GM23338 (cell line): Measurements from ENCODE around the gene CADPS2. TPM values are rescaled to one million over a fixed set of nuclear protein-coding genes. Genes with fewer than 3 reads are reported as not detected.
A peak's percentile ranks its signal among the peaks of the same experiment; 100 is the strongest.

ENCODE experiments used
- ATAC-seq: fragments of 200-7000 bp; cut with Tn5 transposase; 3 replicates; pipeline ENCODE4 v1.9.1; 2020
- DNase-seq: peaks from one replicate; pipeline ENCODE4 v3.0.0-alpha.2; 2015; ENCODE audit warnings: low spot score
- H2AFZ ChIP-seq: fragments of 200-600 bp; sonication (generic); 2 replicates; pipeline ENCODE4 v1.8.0; 2016; ENCODE audit warnings: antibody characterized with exemption, mild to moderate bottlenecking, moderate library complexity
- H3F3A ChIP-seq: fragments of 200-600 bp; sonication (generic); replicated peaks from 2 replicates; pipeline ENCODE4 v1.8.0; 2017; ENCODE audit warnings: antibody characterized with exemption, mixed run types, low read depth
- H3K27ac ChIP-seq: fragments of 200-600 bp; sonication (generic); 2 replicates; pipeline ENCODE4 v1.6.1; 2016; ENCODE audit warnings: low read depth
- H3K27me3 ChIP-seq: fragments of 200-600 bp; sonication (generic); 2 replicates; pipeline ENCODE4 v1.8.0; 2016; ENCODE audit warnings: mild to moderate bottlenecking, mixed run types, moderate library complexity; ENCODE audit not compliant: insufficient read depth
- H3K36me3 ChIP-seq: fragments of 200-600 bp; sonication (generic); 2 replicates; pipeline ENCODE4 v1.8.0; 2016; ENCODE audit warnings: mild to moderate bottlenecking; ENCODE audit not compliant: insufficient read depth
- H3K4me1 ChIP-seq: fragments of 200-600 bp; sonication (generic); 2 replicates; pipeline ENCODE4 v1.8.0; 2016; ENCODE audit warnings: mild to moderate bottlenecking, moderate library complexity; ENCODE audit not compliant: insufficient read depth
- H3K4me2 ChIP-seq: fragments of 200-600 bp; sonication (generic); 2 replicates; pipeline ENCODE4 v1.7.1; 2017; ENCODE audit warnings: mixed run types
- H3K4me3 ChIP-seq: fragments of 200-600 bp; sonication (generic); 2 replicates; pipeline ENCODE4 v1.6.1; 2016; ENCODE audit warnings: mixed run types
- H3K79me2 ChIP-seq: fragments of 200-600 bp; sonication (generic); replicated peaks from 2 replicates; pipeline ENCODE4 v1.8.0; 2017; ENCODE audit warnings: mild to moderate bottlenecking; ENCODE audit not compliant: insufficient read depth
- H3K9me2 ChIP-seq: fragments of 200-600 bp; sonication (generic); 2 replicates; pipeline ENCODE4 v1.8.0; 2017; ENCODE audit not compliant: insufficient read depth
- H4K20me1 ChIP-seq: fragments of 200-600 bp; sonication (generic); replicated peaks from 2 replicates; pipeline ENCODE4 v1.8.0; 2017; ENCODE audit warnings: mild to moderate bottlenecking; ENCODE audit not compliant: insufficient read depth
- H3K27ac Mint-ChIP-seq: 2 replicates; pipeline ENCODE4 v1.8.0; 2020; ENCODE audit warnings: inconsistent platforms, mild to moderate bottlenecking, moderate library complexity, mixed read lengths
- H3K27me3 Mint-ChIP-seq: 3 replicates; pipeline ENCODE4 v1.8.0; 2022; ENCODE audit warnings: low read depth, mild to moderate bottlenecking, moderate library complexity, mixed read lengths, inconsistent platforms; ENCODE audit not compliant: insufficient read depth, poor library complexity
- H3K36me3 Mint-ChIP-seq: 3 replicates; pipeline ENCODE4 v1.8.0; 2021; ENCODE audit warnings: low read depth, mild to moderate bottlenecking, inconsistent platforms, moderate library complexity, mixed read lengths
- H3K4me1 Mint-ChIP-seq: 3 replicates; pipeline ENCODE4 v1.8.0; 2020; ENCODE audit warnings: mild to moderate bottlenecking, inconsistent platforms, mixed read lengths
- H3K4me3 Mint-ChIP-seq: 3 replicates; pipeline ENCODE4 v1.8.0; 2021; ENCODE audit warnings: moderate library complexity, mild to moderate bottlenecking, inconsistent platforms, mixed read lengths
- H3K9me3 Mint-ChIP-seq: 3 replicates; pipeline ENCODE4 v1.8.0; 2020; ENCODE audit warnings: moderate library complexity, mild to moderate bottlenecking, inconsistent platforms, mixed read lengths
- CREB1 ChIP-seq: fragments of 250-450 bp; sonication (Bioruptor Pico); IDR thresholded peaks from 2 replicates; pipeline ENCODE4 v1.5.0; 2020; ENCODE audit warnings: low read depth, mild to moderate bottlenecking, moderate library complexity
- CTCF ChIP-seq, 2 experiments: fragments of 200-600 bp in 1 of 2; sonication (generic) in 1 of 2; conservative IDR thresholded peaks; 2 replicates each; pipeline versions ENCODE4 v1.5.1 to v1.6.1; 2016 to 2017; ENCODE audit warnings: antibody characterized with exemption in 2 of 2, low read depth in 2 of 2, mild to moderate bottlenecking in 2 of 2, moderate library complexity in 1 of 2
- ETS1 ChIP-seq: IDR thresholded peaks from 2 replicates; pipeline ENCODE4 v1.6.1; 2016; ENCODE audit warnings: antibody characterized with exemption
- EZH2 ChIP-seq: fragments of 200-600 bp; sonication (generic); IDR thresholded peaks from one replicate; pipeline ENCODE4 v1.8.0; 2017; ENCODE audit warnings: antibody characterized with exemption, mild to moderate bottlenecking, low read depth; ENCODE audit not compliant: unreplicated experiment
- EZH2phosphoT487 ChIP-seq: fragments of 200-600 bp; sonication (generic); IDR thresholded peaks from one replicate; pipeline ENCODE4 v1.8.1; 2018; ENCODE audit warnings: antibody characterized with exemption; ENCODE audit not compliant: unreplicated experiment
- JUNB ChIP-seq: IDR thresholded peaks from one replicate; pipeline ENCODE4 v1.6.1; 2016; ENCODE audit warnings: antibody characterized with exemption; ENCODE audit not compliant: unreplicated experiment
- NANOG ChIP-seq: IDR thresholded peaks from 2 replicates; pipeline ENCODE4 v1.6.1; 2016; ENCODE audit warnings: antibody characterized with exemption, borderline replicate concordance
- POLR2AphosphoS5 ChIP-seq: IDR thresholded peaks from 2 replicates; pipeline ENCODE4 v1.6.1; 2016; ENCODE audit warnings: antibody characterized with exemption, low read depth
- REST ChIP-seq: IDR thresholded peaks from one replicate; pipeline ENCODE4 v1.6.1; 2018; ENCODE audit warnings: antibody characterized with exemption; ENCODE audit not compliant: unreplicated experiment
- STAT1 ChIP-seq: IDR thresholded peaks from one replicate; pipeline ENCODE4 v1.6.1; 2016; ENCODE audit warnings: antibody characterized with exemption; ENCODE audit not compliant: unreplicated experiment
- ZNF114 ChIP-seq: fragments of 250-450 bp; sonication (Bioruptor Pico); IDR thresholded peaks from 2 replicates; pipeline ENCODE4 v1.5.0; 2020; ENCODE audit warnings: mild to moderate bottlenecking, moderate library complexity
- ZNF331 ChIP-seq: fragments of 250-450 bp; sonication (Bioruptor Pico); IDR thresholded peaks from 2 replicates; pipeline ENCODE4 v1.5.0; 2020; ENCODE audit warnings: low read depth, mild to moderate bottlenecking, moderate library complexity
- ZNF462 ChIP-seq: fragments of 250-450 bp; sonication (Bioruptor Pico); IDR thresholded peaks from 2 replicates; pipeline ENCODE4 v1.5.0; 2020; ENCODE audit warnings: mild to moderate bottlenecking, moderate library complexity
- polyA plus RNA-seq: library from polyadenylated mRNA; unstranded; fragments of >200 nt; fragmentation: Nextera tagmentation; extraction: Ambion mirVana; gene quantifications from 2 replicates; pipeline ENCODE4 v1.2.1, GENCODE V29; 2016
- total RNA-seq: library from RNA; depleted of rRNA; stranded (reverse); fragments of >200 nt; shearing (Covaris generic); gene quantifications from 2 replicates; pipeline ENCODE4 v1.2.3, GENCODE V29; 2014

The CADPS2 gene
- total and polyA plus RNA-seq, 2 experiments from 2014 or later = 16.3 to 36.9 TPM

GRCh38 chr7:122686360-122686878 is 199.8 kb downstream of the CADPS2 start:
- Mint-ChIP-seq H3K36me3 (no peaks in the 10 kb centered on the region), H3K27ac (peak overlapping the region; percentile 37), H3K4me1 (peaks cover 41% of the 10 kb centered on the region), H3K4me3 (no peak overlapping the region), H3K9me3 (no peaks in the 10 kb centered on the region; the same call in 2 of the 3 replicates), H3K27me3 (peaks cover 4% of the 10 kb centered on the region)
- Histone ChIP-seq H2AFZ (no peak overlapping the region), H4K20me1 (no peaks in the 10 kb centered on the region), H3K27me3 (no peaks in the 10 kb centered on the region), H3F3A (no peaks in the 10 kb centered on the region; the same call in 1 of the 2 replicates), H3K79me2 (no peaks in the 10 kb centered on the region), H3K27ac (peak overlapping the region; percentile 39; the same call in 1 of the 2 replicates), H3K36me3 (no peaks in the 10 kb centered on the region), H3K9me2 (no peaks in the 10 kb centered on the region), H3K4me3 (no peak overlapping the region), H3K4me2 (peak overlapping the region; percentile 29; the same call in 1 of the 2 replicates), H3K4me1 (peaks cover 28% of the 10 kb centered on the region)
- TF ChIP-seq EZH2 (no peak), CTCF (conservative IDR thresholded peaks at IDR 0.05; ENCODE audit: low read depth in 2 of 2) (no peak), CREB1 (CRISPR knock-in tag) (no peak), ETS1 (no peak), REST (no peak), ZNF462 (CRISPR knock-in tag) (no peak), ZNF331 (CRISPR knock-in tag) (no peak), STAT1 (no peak), NANOG (no peak), ZNF114 (CRISPR knock-in tag) (no peak), EZH2phosphoT487 (no peak), POLR2AphosphoS5 (no peak), JUNB (no peak)
- peak; percentile 78 for DNase-seq
- peak; percentile 76 for ATAC-seq
